HT-29 (cell line): ENCODE measurements around the gene CCRL2. TPM values are rescaled to one million over a fixed set of nuclear protein-coding genes. Genes with fewer than 3 reads are reported as not detected.
A peak's percentile ranks its signal among the peaks of the same experiment; 100 is the strongest.
"Not testable (repeated sequence)": the region's sequence is repeated elsewhere in the genome, so short reads cannot be mapped to it uniquely, and the experiment has no call there.

Experiments
- DNase-seq: peaks from one replicate; pipeline ENCODE4 v3.0.0-alpha.2; 2015; ENCODE audit warnings: low spot score
- total RNA-seq: library from RNA; depleted of rRNA; stranded (reverse); fragments of >200 nt; shearing (Covaris generic); gene quantifications from 2 replicates; pipeline ENCODE4 v1.2.3, GENCODE V29; 2014

Gene CCRL2
- total RNA-seq, 1 experiment from 2014 or later = 7.4 TPM

GRCh38 chr3:46378426-46378942 is 28.6 kb upstream of the CCRL2 start:
- peak; percentile 68 for DNase-seq

GRCh38 chr3:46380471-46381221 is 26.4 kb upstream of the CCRL2 start:
- no peak for DNase-seq

- DNase-seq = no peak
Measured at GRCh38 chr3:46381625-46382024, 25.4 kb upstream of the CCRL2 start.

GRCh38 chr3:46383211-46383950 is 23.7 kb upstream of the CCRL2 start:
- DNase-seq = peak; percentile 30

GRCh38 chr3:46383951-46384330 is 23.1 kb upstream of the CCRL2 start:
- DNase-seq = no peak

- DNase-seq = peak; percentile 38
Measured at GRCh38 chr3:46386205-46386604, 20.9 kb upstream of the CCRL2 start.

- not testable (repeated sequence) for DNase-seq
Measured at GRCh38 chr3:46388847-46389246, 18.2 kb upstream of the CCRL2 start.

GRCh38 chr3:46389306-46389705 is 17.8 kb upstream of the CCRL2 start:
- no peak for DNase-seq

GRCh38 chr3:46391526-46391925 is 15.5 kb upstream of the CCRL2 start:
- not testable (repeated sequence) for DNase-seq

- no peak for DNase-seq
Measured at GRCh38 chr3:46393011-46393410, 14.0 kb upstream of the CCRL2 start.

GRCh38 chr3:46393554-46394434 is 13.3 kb upstream of the CCRL2 start:
- DNase-seq = no peak

- no peak for DNase-seq
Measured at GRCh38 chr3:46395210-46395661, 11.8 kb upstream of the CCRL2 start.

- DNase-seq = no peak
Measured at GRCh38 chr3:46395766-46396530, 11.1 kb upstream of the CCRL2 start.

- no peak for DNase-seq
Measured at GRCh38 chr3:46397111-46397510, 9.9 kb upstream of the CCRL2 start.

- no peak for DNase-seq
Measured at GRCh38 chr3:46398186-46398955, 8.7 kb upstream of the CCRL2 start.

- DNase-seq = no peak
Measured at GRCh38 chr3:46399098-46399497, 8.0 kb upstream of the CCRL2 start.

GRCh38 chr3:46399557-46399956 is 7.5 kb upstream of the CCRL2 start:
- DNase-seq = no peak

GRCh38 chr3:46400000-46400734 is 6.9 kb upstream of the CCRL2 start:
- DNase-seq = no peak

- no peak for DNase-seq
Measured at GRCh38 chr3:46400846-46401245, 6.2 kb upstream of the CCRL2 start.
